ENCODE data around the gene NFIX. TPM values are rescaled to one million over a fixed set of nuclear protein-coding genes. Genes with fewer than 3 reads are reported as not detected.

The NFIX gene
- total and polyA plus RNA-seq, 7 donors, result 10.6 to 104 (median 44.1) TPM

DNA sequence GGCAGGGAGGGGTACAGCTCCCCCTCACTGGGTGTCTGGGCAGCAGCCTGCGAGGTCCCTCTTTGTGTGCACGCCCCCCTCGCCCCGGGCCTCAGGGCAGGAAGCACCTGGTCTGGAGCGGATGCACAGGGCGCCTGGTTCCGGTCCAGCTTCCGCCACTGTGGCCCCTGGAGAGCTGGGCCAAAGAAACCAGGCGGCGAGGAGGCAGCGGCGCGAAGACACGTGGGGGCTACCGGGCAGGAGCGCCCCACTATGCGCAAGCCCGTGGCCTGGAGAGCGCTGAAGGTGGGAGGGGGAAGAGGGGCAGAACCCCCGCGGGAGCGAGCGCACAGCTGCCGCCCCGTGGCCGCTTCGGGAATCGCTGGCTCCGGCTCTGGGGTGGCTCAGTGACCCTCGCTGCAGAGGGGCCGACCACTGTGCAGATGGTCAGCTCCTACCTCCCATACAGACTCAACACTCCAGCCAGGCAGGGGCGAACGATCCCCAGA, 109.1 kb downstream of the NFIX start:
- peaks cover 0 to 40% (median 31%) of the 10 kb centered on the region in 4 donors for H3K4me1 ChIP-seq
- H3K27me3 ChIP-seq, result no peaks in the 10 kb centered on the region
- TF ChIP-seq, protein P1, sequence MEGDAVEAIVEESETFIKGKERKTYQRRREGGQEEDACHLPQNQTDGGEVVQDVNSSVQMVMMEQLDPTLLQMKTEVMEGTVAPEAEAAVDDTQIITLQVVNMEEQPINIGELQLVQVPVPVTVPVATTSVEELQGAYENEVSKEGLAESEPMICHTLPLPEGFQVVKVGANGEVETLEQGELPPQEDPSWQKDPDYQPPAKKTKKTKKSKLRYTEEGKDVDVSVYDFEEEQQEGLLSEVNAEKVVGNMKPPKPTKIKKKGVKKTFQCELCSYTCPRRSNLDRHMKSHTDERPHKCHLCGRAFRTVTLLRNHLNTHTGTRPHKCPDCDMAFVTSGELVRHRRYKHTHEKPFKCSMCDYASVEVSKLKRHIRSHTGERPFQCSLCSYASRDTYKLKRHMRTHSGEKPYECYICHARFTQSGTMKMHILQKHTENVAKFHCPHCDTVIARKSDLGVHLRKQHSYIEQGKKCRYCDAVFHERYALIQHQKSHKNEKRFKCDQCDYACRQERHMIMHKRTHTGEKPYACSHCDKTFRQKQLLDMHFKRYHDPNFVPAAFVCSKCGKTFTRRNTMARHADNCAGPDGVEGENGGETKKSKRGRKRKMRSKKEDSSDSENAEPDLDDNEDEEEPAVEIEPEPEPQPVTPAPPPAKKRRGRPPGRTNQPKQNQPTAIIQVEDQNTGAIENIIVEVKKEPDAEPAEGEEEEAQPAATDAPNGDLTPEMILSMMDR (IDR thresholded peaks at IDR 0.05), result peak; percentile 62 to 84 (median 76)
- peak; percentile 55 to 86 (median 70) for TF ChIP-seq POLR2AphosphoS5 (IDR thresholded peaks at IDR 0.05)
- peak in 1 of 4 donors; percentile 47 for TF ChIP-seq EP300 (IDR thresholded peaks at IDR 0.05)
- TF ChIP-seq POLR2A (IDR thresholded peaks at IDR 0.05), result no peak
- H3K4me3 ChIP-seq, result peak overlapping the region in 3 of 4 donors; percentile 7 to 29 (median 17)
- peaks cover 0 to 13% (median 4%) of the 10 kb centered on the region in 4 donors for H3K36me3 ChIP-seq
- H3K9me3 ChIP-seq, result no peaks in the 10 kb centered on the region
- intact Hi-C loops (cut with DNase I), result loop anchor here (5.0 to 10.0 kb wide), 2 partner anchors 48 to 220 kb away; partner anchors contain the start of genes DNASE2, IER2, KLF1 and STX10
- peak; percentile 86 for DNase-seq
- peak overlapping the region; percentile 74 to 95 (median 86) for H3K27ac ChIP-seq
- 35 to 75% methylated on average over 33 of the region's 33 CpGs for WGBS, 2 donors

DNA sequence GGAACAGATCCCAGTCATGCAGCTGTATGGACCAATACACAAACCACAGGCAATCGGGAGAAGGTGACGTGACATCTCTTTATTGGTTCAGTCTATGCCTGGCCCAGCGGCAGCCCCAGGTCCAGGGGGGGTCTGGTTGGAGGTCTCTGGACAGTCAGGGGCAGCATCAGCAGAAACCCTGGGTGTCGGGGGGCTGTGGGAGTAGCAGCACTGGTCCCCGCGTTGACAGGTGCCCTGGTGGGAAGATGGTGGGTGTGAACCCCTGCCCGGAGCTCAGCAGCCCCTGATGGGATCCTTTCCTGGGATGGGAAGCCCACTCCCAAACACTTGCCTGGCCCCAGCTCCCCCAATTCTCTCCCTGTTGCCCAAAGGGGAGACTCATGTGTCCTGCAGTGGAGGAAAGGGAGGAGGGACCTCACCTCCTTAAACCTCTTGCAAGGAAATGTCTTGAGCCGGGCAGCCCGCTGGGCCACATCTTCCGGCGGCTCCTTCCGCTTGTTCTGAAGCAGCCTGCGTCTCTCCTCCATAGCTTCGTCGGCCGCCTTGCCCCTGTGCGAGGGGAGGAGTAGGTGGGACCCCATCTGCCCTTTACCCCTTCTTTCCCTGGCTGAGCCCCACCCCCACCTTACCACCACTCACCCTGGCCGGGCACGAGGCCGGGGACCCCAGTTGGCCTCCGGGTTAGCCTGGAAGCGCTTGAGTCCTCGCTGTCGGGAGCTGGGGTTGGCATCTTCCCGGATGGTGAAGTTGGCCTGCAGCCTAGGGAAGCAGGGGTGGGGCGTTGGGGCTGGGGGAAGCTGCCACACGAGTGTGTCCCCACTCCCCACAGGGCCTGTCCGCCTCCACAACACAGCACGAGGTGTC, 109.8 kb downstream of the NFIX start:
- Histone ChIP-seq H3K9me3 (no peaks in the 10 kb centered on the region), H3K4me3 (peak overlapping the region in 3 of 4 donors; percentile 7 to 29 (median 17)), H3K36me3 (peaks cover 0 to 20% (median 7%) of the 10 kb centered on the region in 4 donors), H3K4me1 (peaks cover 0 to 34% (median 27%) of the 10 kb centered on the region in 4 donors), H3K27ac (peak overlapping the region; percentile 74 to 95 (median 86)), H3K27me3 (no peaks in the 10 kb centered on the region)
- TF ChIP-seq EP300 (IDR thresholded peaks at IDR 0.05), result no peak
- TF ChIP-seq POLR2A (IDR thresholded peaks at IDR 0.05), result no peak
- no peak for TF ChIP-seq POLR2AphosphoS5 (IDR thresholded peaks at IDR 0.05)
- TF ChIP-seq, protein P1 (IDR thresholded peaks at IDR 0.05), result peak in 1 of 4 experiments; percentile 6
- DNase-seq, result no peak
- 63 to 79% methylated on average over 29 of the region's 29 CpGs for WGBS, 2 donors
- intact Hi-C loops (cut with DNase I), result loop anchor here (5.0 to 10.0 kb wide), 2 partner anchors 47 to 220 kb away; partner anchors contain the start of genes DNASE2, IER2, KLF1 and STX10

GRCh38 chr19:13109361-13110098, 114.3 kb downstream of the NFIX start:
- H3K4me1 ChIP-seq, result peaks cover 0 to under 1% (median 0%) of the 10 kb centered on the region in 4 donors
- H3K36me3 ChIP-seq, result peaks cover 0 to 50% (median 12%) of the 10 kb centered on the region in 4 donors
- no peak overlapping the region for H3K4me3 ChIP-seq
- H3K27me3 ChIP-seq, result no peaks in the 10 kb centered on the region
- intact Hi-C loops (cut with DNase I), result loop anchor here (10.0 kb wide), 1 partner anchor 225 kb away; the partner anchor contains the start of genes DNASE2 and KLF1
- H3K27ac ChIP-seq, result no peak overlapping the region
- TF ChIP-seq POLR2A (IDR thresholded peaks at IDR 0.05), result no peak
- no peak for TF ChIP-seq POLR2AphosphoS5 (IDR thresholded peaks at IDR 0.05)
- TF ChIP-seq, protein P1 (IDR thresholded peaks at IDR 0.05), result no peak
- TF ChIP-seq EP300 (IDR thresholded peaks at IDR 0.05), result no peak
- no peak for DNase-seq
- 95 to 97% methylated on average over 30 of the region's 30 CpGs for WGBS, 2 donors
- H3K9me3 ChIP-seq, result no peaks in the 10 kb centered on the region

GRCh38 chr19:13110099-13110610, 114.9 kb downstream of the NFIX start:
- peaks cover 0 to 5% (median under 1%) of the 10 kb centered on the region in 4 donors for H3K4me1 ChIP-seq

More at GRCh38 chr19:13110099-13110610, 114.9 kb downstream of the NFIX start:
- H3K9me3 ChIP-seq, result no peaks in the 10 kb centered on the region
- no peak overlapping the region for H3K4me3 ChIP-seq
- TF ChIP-seq POLR2A (IDR thresholded peaks at IDR 0.05), result no peak
- TF ChIP-seq POLR2AphosphoS5 (IDR thresholded peaks at IDR 0.05), result no peak
- TF ChIP-seq EP300 (IDR thresholded peaks at IDR 0.05), result no peak
- TF ChIP-seq, protein P1 (IDR thresholded peaks at IDR 0.05), result no peak
- no peak for DNase-seq
- H3K36me3 ChIP-seq, result peaks cover 0 to 56% (median 15%) of the 10 kb centered on the region in 4 donors
- no peak overlapping the region for H3K27ac ChIP-seq
- WGBS, 2 donors, result 94 to 95% methylated on average over 15 of the region's 15 CpGs
- intact Hi-C loops (cut with DNase I), result no loop called here
- H3K27me3 ChIP-seq, result no peaks in the 10 kb centered on the region

All from sigmoid colon (tissue), 7 donors.